IMR-90 (cell line): Measurements from ENCODE around the gene DCTN5. TPM values are rescaled to one million over a fixed set of nuclear protein-coding genes. Genes with fewer than 3 reads are reported as not detected.

Source experiments
- ATAC-seq: fragments of 200-7000 bp; cut with Tn5 transposase; 2 replicates; pipeline ENCODE4 v1.9.1; 2020; ENCODE audit warnings: low read depth, mild to moderate bottlenecking, moderate library complexity
- BruUV-seq: library from RNA; stranded (reverse); fragments of 400-500 nt; replicated peaks from 2 replicates; lab custom pipeline; 2021; lab: Mats Ljungman, UMichigan
- CTCF ChIA-PET: fragments of 300-600 bp; formaldehyde crosslinking; extraction: SDS; loops from one replicate; lab custom pipeline; 2021; ENCODE audit warnings: antibody characterized with exemption; lab: Yijun Ruan, JAX
- POLR2A ChIA-PET: fragments of 300-600 bp; sonication (Branson Sonifier 250); formaldehyde crosslinking; loops from one replicate; lab custom pipeline; 2022; ENCODE audit warnings: antibody characterized with exemption; ENCODE audit not compliant: unreplicated experiment; lab: Charles Lee
- DNase-seq: peaks from one replicate; pipeline ENCODE4 v3.0.0; 2013
- H2AFZ ChIP-seq: replicated peaks from 2 replicates; pipeline ENCODE3; 2013; ENCODE audit warnings: low read length, mild to moderate bottlenecking; ENCODE audit not compliant: poor library complexity
- H2AK5ac ChIP-seq: 2 replicates; pipeline ENCODE4 v1.6.1; 2013; ENCODE audit warnings: low read depth, low read length, inconsistent platforms
- H2AK9ac ChIP-seq: replicated peaks from 2 replicates; pipeline ENCODE3; 2013; ENCODE audit warnings: mild to moderate bottlenecking, low read depth, low read length, moderate library complexity; ENCODE audit not compliant: poor library complexity
- H2BK120ac ChIP-seq: 2 replicates; pipeline ENCODE4 v1.6.1; 2013; ENCODE audit warnings: low read depth, low read length, inconsistent platforms
- H2BK15ac ChIP-seq: 3 replicates; pipeline ENCODE4 v1.6.1; 2013; ENCODE audit warnings: low read depth, low read length, inconsistent platforms
- H2BK20ac ChIP-seq: 2 replicates; pipeline ENCODE4 v1.6.1; 2013; ENCODE audit warnings: low read depth, mild to moderate bottlenecking, inconsistent platforms, low read length, moderate library complexity
- H2BK5ac ChIP-seq: 2 replicates; pipeline ENCODE4 v1.6.1; 2013; ENCODE audit warnings: mild to moderate bottlenecking, low read depth, low read length, inconsistent platforms; ENCODE audit not compliant: poor library complexity, severe bottlenecking
- H3K14ac ChIP-seq: replicated peaks from 2 replicates; pipeline ENCODE4 v1.6.1; 2013; ENCODE audit warnings: low read depth, low read length, inconsistent platforms
- H3K18ac ChIP-seq: 2 replicates; pipeline ENCODE4 v1.6.1; 2013; ENCODE audit warnings: low read depth, low read length, control low read depth
- H3K23ac ChIP-seq: 2 replicates; pipeline ENCODE4 v1.6.1; 2013; ENCODE audit warnings: low read depth, low read length, inconsistent platforms
- H3K27ac ChIP-seq: 2 replicates; pipeline ENCODE4 v1.5.1; 2013; ENCODE audit warnings: mild to moderate bottlenecking, control low read depth, low read length; ENCODE audit not compliant: insufficient read depth
- H3K27me3 ChIP-seq: 2 replicates; pipeline ENCODE4 v1.6.1; 2013; ENCODE audit warnings: low read length; ENCODE audit not compliant: control insufficient read depth, insufficient read depth
- H3K36me3 ChIP-seq: 2 replicates; pipeline ENCODE4 v1.6.1; 2013; ENCODE audit warnings: low read length, mixed read lengths; ENCODE audit not compliant: control insufficient read depth, insufficient read depth
- H3K4ac ChIP-seq: 2 replicates; pipeline ENCODE4 v1.6.1; 2013; ENCODE audit warnings: low read depth, low read length, inconsistent platforms
- H3K4me1 ChIP-seq: 2 replicates; pipeline ENCODE4 v1.6.1; 2013; ENCODE audit warnings: low read length, mixed read lengths; ENCODE audit not compliant: control insufficient read depth, insufficient read depth
- H3K4me2 ChIP-seq: 2 replicates; pipeline ENCODE4 v1.6.1; 2013; ENCODE audit warnings: low read depth, mild to moderate bottlenecking, control low read depth, low read length, moderate library complexity
- H3K4me3 ChIP-seq: 2 replicates; pipeline ENCODE4 v1.5.1; 2013; ENCODE audit warnings: low read depth, mild to moderate bottlenecking, control low read depth, low read length, moderate library complexity; ENCODE audit not compliant: insufficient read depth
- H3K56ac ChIP-seq: 2 replicates; pipeline ENCODE4 v1.6.1; 2013; ENCODE audit warnings: low read length, inconsistent platforms; ENCODE audit not compliant: insufficient read depth; ENCODE audit errors: extremely low read depth
- H3K79me1 ChIP-seq, 2 experiments: 2 replicates each; pipeline ENCODE4 v1.6.1; 2013; ENCODE audit warnings: low read length in 2 of 2, inconsistent platforms in 1 of 2, low read depth in 1 of 2
- H3K9ac ChIP-seq: 2 replicates; pipeline ENCODE4 v1.6.1; 2013; ENCODE audit warnings: low read depth, low read length, control low read depth
- H3K9me1 ChIP-seq: 2 replicates; pipeline ENCODE4 v1.6.1; 2013; ENCODE audit warnings: low read length, inconsistent platforms; ENCODE audit not compliant: insufficient read depth
- H3K9me3 ChIP-seq: 2 replicates; pipeline ENCODE4 v1.6.1; 2013; ENCODE audit warnings: low read length; ENCODE audit not compliant: control insufficient read depth, insufficient read depth
- H4K20me1 ChIP-seq: 2 replicates; pipeline ENCODE4 v1.6.1; 2013; ENCODE audit warnings: low read length, inconsistent platforms; ENCODE audit not compliant: insufficient read depth
- H4K5ac ChIP-seq: 2 replicates; pipeline ENCODE4 v1.6.1; 2013; ENCODE audit warnings: mild to moderate bottlenecking, low read depth, low read length, control low read depth
- H4K8ac ChIP-seq, 2 experiments: 2 replicates each; pipeline ENCODE4 v1.6.1; 2013; ENCODE audit warnings: low read depth in 2 of 2, low read length in 2 of 2, control low read depth in 1 of 2, inconsistent platforms in 1 of 2
- H4K91ac ChIP-seq: 2 replicates; pipeline ENCODE4 v1.6.1; 2013; ENCODE audit warnings: low read depth, low read length, inconsistent platforms; ENCODE audit not compliant: insufficient read depth
- BHLHE40 ChIP-seq: fragments of 150-350 bp; IDR thresholded peaks from 2 replicates; pipeline ENCODE4 v1.6.1; 2016; ENCODE audit warnings: mild to moderate bottlenecking, low read depth, low read length
- CHD1 ChIP-seq: IDR thresholded peaks from 2 replicates; pipeline ENCODE4 v1.6.1; 2012; ENCODE audit warnings: low read depth, low read length, improper control_type of control experiment
- CTCF ChIP-seq: conservative IDR thresholded peaks from 2 replicates; pipeline ENCODE4 v1.5.1; 2012; ENCODE audit warnings: mild to moderate bottlenecking, low read depth, low read length, improper control_type of control experiment
- ELK1 ChIP-seq: fragments of 150-350 bp; IDR thresholded peaks from 2 replicates; pipeline ENCODE4 v1.6.1; 2016; ENCODE audit warnings: low read depth, mild to moderate bottlenecking, low read length, moderate library complexity, borderline replicate concordance
- FOS ChIP-seq: fragments of 150-350 bp; IDR thresholded peaks from 2 replicates; pipeline ENCODE4 v1.6.1; 2016; ENCODE audit warnings: low read depth, low read length
- MAFK ChIP-seq: IDR thresholded peaks from 2 replicates; pipeline ENCODE4 v1.6.1; 2012; ENCODE audit warnings: low read depth, low read length, improper control_type of control experiment
- POLR2A ChIP-seq: IDR thresholded peaks from 2 replicates; pipeline ENCODE4 v1.6.1; 2012; ENCODE audit warnings: mild to moderate bottlenecking, low read depth, low read length
- RCOR1 ChIP-seq: IDR thresholded peaks from 2 replicates; pipeline ENCODE4 v1.6.1; 2012; ENCODE audit warnings: mild to moderate bottlenecking, low read length, improper control_type of control experiment; ENCODE audit not compliant: insufficient replicate concordance
- WGBS, 2 experiments: methylation state at CpG; one replicate each; pipeline versions ENCODE4 v1.1.5 to v1.1.7; 2013; ENCODE audit warnings: missing lambda C conversion rate in 2 of 2; ENCODE audit not compliant: insufficient read length in 1 of 2; ENCODE audit errors: extremely low coverage in 2 of 2; 5-methylcytosine and 5-hydroxymethylcytosine counted together
- dilution Hi-C: fragments of 300-500 bp; cut with HindIII; formaldehyde crosslinking; loops from one replicate; pipeline ENCODE4 v1.14.3; 2018; ENCODE audit warnings: low sequenced_read_pairs; ENCODE audit not compliant: unreplicated experiment
- in situ Hi-C: fragments of 300-500 bp; cut with MboI; formaldehyde crosslinking; loops from 3 replicates; pipeline ENCODE4 v1.14.3; 2019; ENCODE audit warnings: low sequenced_read_pairs, inconsistent platforms, mixed read lengths
- intact Hi-C: fragments of 100-400 bp; cut with micrococcal nuclease; formaldehyde crosslinking; loops from 2 replicates; pipeline ENCODE4 v1.10.0; 2022
- polyA plus RNA-seq, 3 experiments: library from polyadenylated mRNA; depleted of rRNA; stranded (reverse); fragments of >200 nt; gene quantifications; 2 replicates each; pipeline ENCODE4 v1.2.3, GENCODE V29; 2012; ENCODE audit warnings: low replicate concordance in 1 of 3
- total RNA-seq: library from RNA; depleted of rRNA; stranded (reverse); fragments of >200 nt; gene quantifications from 2 replicates; pipeline ENCODE4 v1.2.3, GENCODE V29; 2012

Gene DCTN5
- total and polyA plus RNA-seq, 2 of the 4 experiments (the other 2 are of a cell fraction) = 49.6 to 111 TPM

- Histone ChIP-seq H3K36me3 (no peaks in the 10 kb centered on the region), H4K5ac (no peak overlapping the region), H3K4me1 (no peaks in the 10 kb centered on the region), H3K4me2 (no peak overlapping the region), H2BK15ac (no peak overlapping the region), H3K9ac (no peak overlapping the region), H3K27ac (no peak overlapping the region), H4K8ac (no peak overlapping the region), H3K79me1 (no peaks in the 10 kb centered on the region), H3K18ac (no peak overlapping the region), H3K9me1 (no peaks in the 10 kb centered on the region), H2BK20ac (no peak overlapping the region), H2AK9ac (no peak overlapping the region), H3K23ac (no peak overlapping the region), H3K9me3 (peaks cover 9% of the 10 kb centered on the region), H2AFZ (no peak overlapping the region), H2AK5ac (no peak overlapping the region), H3K4me3 (no peak overlapping the region), H4K91ac (no peak overlapping the region), H3K4ac (no peak overlapping the region), H3K56ac (no peak overlapping the region), H4K20me1 (no peaks in the 10 kb centered on the region), H2BK120ac (no peak overlapping the region), H2BK5ac (no peak overlapping the region), H3K14ac (no peak overlapping the region), H3K27me3 (peaks cover 18% of the 10 kb centered on the region)
- no peak for TF ChIP-seq ELK1
- no peak for TF ChIP-seq BHLHE40
- no peak for TF ChIP-seq MAFK
- TF ChIP-seq RCOR1 = no peak
- TF ChIP-seq POLR2A = no peak
- TF ChIP-seq CTCF = no peak
- no peak for TF ChIP-seq CHD1
- TF ChIP-seq FOS = no peak
- ATAC-seq = no peak
- ChIA-PET POLR2A (no interaction called here), CTCF (no interaction called here)
- no TSS peak for BruUV-seq
- in situ Hi-C loops = no loop called here
- dilution Hi-C loops = no loop called here
- WGBS, 2 experiments = no CpG with 5 or more reads among the region's 3 CpGs
- intact Hi-C loops = no loop called here
- DNase-seq = no peak
These were observed 69.2 kb downstream of the DCTN5 start for GRCh38 chr16:23710504-23710903.
